ENCODE measurements around the gene ESRRB.

GRCh38 chr14:76381817-76382494, 6.0 kb downstream of the ESRRB start:
- TF ChIP-seq CTCF (IDR thresholded peaks at IDR 0.05; ENCODE audit: low read depth, low read length) (no peak), MAX (IDR thresholded peaks at IDR 0.05; ENCODE audit: low read depth, low read length) (no peak), POLR2A (IDR thresholded peaks at IDR 0.05; ENCODE audit: extremely low read depth, insufficient read length) (no peak), MYC (IDR thresholded peaks at IDR 0.05; ENCODE audit: low read depth, low read length) (no peak)
